ENCODE measurements around the gene ALG12. TPM values are rescaled to one million over a fixed set of nuclear protein-coding genes. Genes with fewer than 3 reads are reported as not detected.

Gene ALG12
- total and polyA plus RNA-seq, 2 donors = 18.5 to 20.4 TPM

DNA sequence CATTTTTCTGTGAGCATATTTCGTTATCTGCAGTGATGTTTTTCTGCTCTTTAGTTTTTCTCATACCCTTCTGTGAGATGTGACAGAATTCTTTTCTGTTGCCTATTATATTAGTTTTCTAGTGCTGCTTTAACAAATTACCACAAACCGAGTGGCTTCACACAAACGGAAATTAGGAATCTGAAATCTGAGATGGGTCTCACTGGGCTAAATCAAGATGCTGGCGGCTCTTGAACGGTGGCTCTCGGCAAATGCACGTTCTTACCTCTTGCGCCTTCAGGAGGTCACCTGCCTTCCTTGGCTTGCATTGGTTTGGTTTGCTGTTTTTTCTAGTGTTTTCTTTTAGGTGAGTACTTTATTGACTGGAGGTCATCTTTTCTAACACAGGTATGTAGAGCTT is 51.6 kb downstream of the ALG12 start:
- no peaks in the 10 kb centered on the region for H3K4me1 ChIP-seq (ENCODE audit: insufficient read depth)
- no peak for DNase-seq (ENCODE audit: extremely low spot score)
- no peak overlapping the region for H3K4me3 ChIP-seq (ENCODE audit: low read depth, low read length)
- no peak overlapping the region for H3K27ac ChIP-seq (ENCODE audit: low read depth)
- 92% methylated on average over 8 of the region's 8 CpGs for WGBS
- H3K36me3 ChIP-seq (ENCODE audit: insufficient read depth) = no peaks in the 10 kb centered on the region

- Histone ChIP-seq H3K4me3 (ENCODE audit: low read depth, low read length) (no peak overlapping the region), H3K4me1 (ENCODE audit: insufficient read depth) (no peaks in the 10 kb centered on the region), H3K27ac (ENCODE audit: low read depth) (no peak overlapping the region), H3K36me3 (ENCODE audit: insufficient read depth) (no peaks in the 10 kb centered on the region)
- DNase-seq (ENCODE audit: extremely low spot score) = no peak
- WGBS = 42% methylated on average over 2 of the region's 2 CpGs
Measured at GRCh38 chr22:49866134-49866533, 52.1 kb downstream of the ALG12 start.

DNA sequence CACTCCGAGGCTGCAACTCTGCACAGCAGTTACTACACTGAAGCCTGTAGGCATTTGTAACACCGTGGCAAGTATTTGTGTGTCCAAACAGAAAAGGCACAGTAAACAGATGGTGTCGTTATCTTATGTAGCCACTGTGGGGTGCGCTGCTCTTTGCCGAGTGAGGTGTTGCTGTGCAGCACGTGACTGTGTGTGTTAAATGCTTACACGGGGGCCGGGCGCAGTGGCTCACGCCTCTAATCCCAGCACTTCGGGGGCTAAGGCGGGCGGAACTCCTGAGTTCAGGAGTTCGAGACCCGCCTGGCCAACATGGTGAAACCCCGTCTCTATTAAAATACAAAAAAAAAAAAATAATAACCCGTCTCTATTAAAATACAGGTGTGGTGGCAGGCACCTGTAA is 53.1 kb downstream of the ALG12 start:
- 93% methylated on average over 17 of the region's 17 CpGs for WGBS

DNA sequence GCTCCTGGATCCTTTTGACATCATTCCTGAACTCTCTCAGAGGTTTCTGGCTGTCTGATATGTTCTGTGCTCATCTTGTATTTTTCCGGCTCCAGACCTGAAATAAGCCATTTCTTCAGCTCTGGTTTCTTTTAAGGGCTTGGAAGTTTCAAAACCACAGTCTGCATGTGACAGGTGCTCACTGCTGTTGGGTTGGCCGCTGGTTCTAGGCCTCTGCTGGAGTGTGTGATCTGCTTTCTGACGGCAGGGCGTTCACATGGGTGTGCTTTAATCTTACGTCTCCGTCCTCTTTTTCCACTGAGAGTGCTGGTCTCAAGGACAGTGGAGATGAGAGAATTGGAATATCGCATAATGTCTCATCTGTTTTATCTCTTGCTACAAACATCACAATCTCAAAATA is 54.3 kb downstream of the ALG12 start:
- 78% methylated on average over 7 of the region's 7 CpGs for WGBS
- no peak overlapping the region for H3K27ac ChIP-seq (ENCODE audit: low read depth)
- H3K4me3 ChIP-seq (ENCODE audit: low read depth, low read length) = no peak overlapping the region
- no peaks in the 10 kb centered on the region for H3K36me3 ChIP-seq (ENCODE audit: insufficient read depth)
- H3K4me1 ChIP-seq (ENCODE audit: insufficient read depth) = no peaks in the 10 kb centered on the region
- no peak for DNase-seq (ENCODE audit: extremely low spot score)

More for the DNA sequence above, 53.1 kb downstream of the ALG12 start:
- no peak for DNase-seq (ENCODE audit: extremely low spot score)
- no peak overlapping the region for H3K4me3 ChIP-seq (ENCODE audit: low read depth, low read length)
- H3K27ac ChIP-seq (ENCODE audit: low read depth) = no peak overlapping the region
- H3K36me3 ChIP-seq (ENCODE audit: insufficient read depth) = no peaks in the 10 kb centered on the region
- no peaks in the 10 kb centered on the region for H3K4me1 ChIP-seq (ENCODE audit: insufficient read depth)

- no peak overlapping the region for H3K4me3 ChIP-seq (ENCODE audit: low read depth, low read length)
- no peaks in the 10 kb centered on the region for H3K36me3 ChIP-seq (ENCODE audit: insufficient read depth)
- 93% methylated on average over 5 of the region's 5 CpGs for WGBS
- DNase-seq (ENCODE audit: extremely low spot score) = no peak
- no peaks in the 10 kb centered on the region for H3K4me1 ChIP-seq (ENCODE audit: insufficient read depth)
- no peak overlapping the region for H3K27ac ChIP-seq (ENCODE audit: low read depth)
Measured at GRCh38 chr22:49862496-49862776, 55.8 kb downstream of the ALG12 start.

GRCh38 chr22:49861642-49862495 is 56.4 kb downstream of the ALG12 start:
- 92% methylated on average over 29 of the region's 29 CpGs for WGBS
- H3K4me3 ChIP-seq (ENCODE audit: low read depth, low read length) = no peak overlapping the region
- no peaks in the 10 kb centered on the region for H3K4me1 ChIP-seq (ENCODE audit: insufficient read depth)
- no peak overlapping the region for H3K27ac ChIP-seq (ENCODE audit: low read depth)
- H3K36me3 ChIP-seq (ENCODE audit: insufficient read depth) = no peaks in the 10 kb centered on the region
- no peak for DNase-seq (ENCODE audit: extremely low spot score)

DNA sequence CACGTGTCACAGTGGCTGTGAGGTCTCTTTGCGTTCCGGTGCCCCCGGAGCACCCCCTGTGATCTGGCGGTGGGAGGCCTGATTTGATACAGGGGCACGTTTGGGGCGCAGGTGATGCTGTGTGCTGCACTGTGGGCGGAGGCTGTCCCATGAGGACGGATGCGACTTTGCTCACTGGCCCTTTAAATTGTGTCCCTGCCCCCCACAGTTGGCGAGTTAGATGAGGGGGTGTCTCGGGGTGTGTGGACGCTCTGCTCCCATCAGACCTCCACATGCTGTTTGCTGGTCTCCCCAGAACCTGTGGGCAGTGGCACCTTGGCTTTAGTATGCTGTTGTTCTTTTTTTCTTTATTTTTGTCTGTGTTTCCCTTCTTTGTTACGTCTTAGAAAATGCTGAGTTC is 59.4 kb downstream of the ALG12 start:
- 84% methylated on average over 14 of the region's 14 CpGs for WGBS
- Histone ChIP-seq H3K36me3 (ENCODE audit: insufficient read depth) (no peaks in the 10 kb centered on the region), H3K4me3 (ENCODE audit: low read depth, low read length) (no peak overlapping the region), H3K27ac (ENCODE audit: low read depth) (no peak overlapping the region), H3K4me1 (ENCODE audit: insufficient read depth) (no peaks in the 10 kb centered on the region)
- no peak for DNase-seq (ENCODE audit: extremely low spot score)

DNA sequence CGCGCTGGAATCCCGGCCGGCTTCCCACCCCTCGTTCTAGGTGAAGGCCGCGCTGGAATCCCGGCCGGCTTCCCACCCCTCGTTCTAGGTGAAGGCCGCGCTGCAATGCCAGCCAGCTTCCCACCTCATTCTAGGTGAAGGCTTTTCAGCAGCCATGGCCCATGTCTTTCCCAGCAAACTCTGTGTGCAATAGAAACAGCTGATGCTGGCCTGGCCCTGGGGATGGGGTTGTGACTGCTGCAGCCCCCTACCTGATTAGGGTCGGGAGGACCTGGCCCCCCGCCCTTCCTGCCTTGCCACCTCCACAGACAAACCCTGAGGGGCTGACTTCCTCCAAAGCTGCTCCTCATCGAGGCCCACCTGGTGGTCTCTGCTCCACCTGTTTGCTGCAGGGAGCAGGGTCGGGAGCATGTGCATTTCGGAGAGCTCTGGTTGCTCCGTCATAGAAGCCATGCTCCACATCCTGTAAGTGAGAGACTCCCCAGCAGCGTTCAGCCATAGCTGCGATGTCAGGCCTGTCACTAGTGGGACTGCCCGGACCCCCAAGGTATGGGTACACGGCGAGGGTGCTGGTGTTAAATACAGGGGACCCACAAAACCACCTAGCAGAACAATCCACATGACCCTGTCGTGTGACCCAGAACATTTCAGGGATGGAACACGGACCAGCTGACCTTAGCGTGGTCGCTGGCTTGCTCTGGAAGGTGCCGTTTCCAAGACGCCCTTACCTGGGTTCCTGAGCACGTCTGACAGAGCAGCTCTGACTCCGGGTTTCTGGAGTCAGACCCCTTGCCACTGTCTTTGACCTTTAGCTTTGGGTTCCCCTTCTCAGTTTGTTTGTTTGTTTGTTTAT is 61.2 kb downstream of the ALG12 start:
- DNase-seq (ENCODE audit: extremely low spot score) = no peak
- Histone ChIP-seq H3K4me1 (ENCODE audit: insufficient read depth) (no peaks in the 10 kb centered on the region), H3K36me3 (ENCODE audit: insufficient read depth) (no peaks in the 10 kb centered on the region), H3K4me3 (ENCODE audit: low read depth, low read length) (no peak overlapping the region), H3K27ac (ENCODE audit: low read depth) (no peak overlapping the region)
- 88% methylated on average over 27 of the region's 31 CpGs for WGBS

- Histone ChIP-seq H3K27ac (ENCODE audit: low read depth) (no peak overlapping the region), H3K4me3 (ENCODE audit: low read depth, low read length) (no peak overlapping the region), H3K36me3 (ENCODE audit: insufficient read depth) (no peaks in the 10 kb centered on the region), H3K4me1 (ENCODE audit: insufficient read depth) (no peaks in the 10 kb centered on the region)
- 89% methylated on average over 18 of the region's 23 CpGs for WGBS
- DNase-seq (ENCODE audit: extremely low spot score) = no peak
Measured at GRCh38 chr22:49856343-49856742, 61.9 kb downstream of the ALG12 start.

- H3K36me3 ChIP-seq (ENCODE audit: insufficient read depth) = no peaks in the 10 kb centered on the region
- DNase-seq (ENCODE audit: extremely low spot score) = no peak
- H3K4me3 ChIP-seq (ENCODE audit: low read depth, low read length) = no peak overlapping the region
- WGBS = 50% methylated on average over 9 of the region's 9 CpGs
- H3K4me1 ChIP-seq (ENCODE audit: insufficient read depth) = no peaks in the 10 kb centered on the region
- no peak overlapping the region for H3K27ac ChIP-seq (ENCODE audit: low read depth)
Measured at GRCh38 chr22:49855251-49855911, 62.9 kb downstream of the ALG12 start.

DNA sequence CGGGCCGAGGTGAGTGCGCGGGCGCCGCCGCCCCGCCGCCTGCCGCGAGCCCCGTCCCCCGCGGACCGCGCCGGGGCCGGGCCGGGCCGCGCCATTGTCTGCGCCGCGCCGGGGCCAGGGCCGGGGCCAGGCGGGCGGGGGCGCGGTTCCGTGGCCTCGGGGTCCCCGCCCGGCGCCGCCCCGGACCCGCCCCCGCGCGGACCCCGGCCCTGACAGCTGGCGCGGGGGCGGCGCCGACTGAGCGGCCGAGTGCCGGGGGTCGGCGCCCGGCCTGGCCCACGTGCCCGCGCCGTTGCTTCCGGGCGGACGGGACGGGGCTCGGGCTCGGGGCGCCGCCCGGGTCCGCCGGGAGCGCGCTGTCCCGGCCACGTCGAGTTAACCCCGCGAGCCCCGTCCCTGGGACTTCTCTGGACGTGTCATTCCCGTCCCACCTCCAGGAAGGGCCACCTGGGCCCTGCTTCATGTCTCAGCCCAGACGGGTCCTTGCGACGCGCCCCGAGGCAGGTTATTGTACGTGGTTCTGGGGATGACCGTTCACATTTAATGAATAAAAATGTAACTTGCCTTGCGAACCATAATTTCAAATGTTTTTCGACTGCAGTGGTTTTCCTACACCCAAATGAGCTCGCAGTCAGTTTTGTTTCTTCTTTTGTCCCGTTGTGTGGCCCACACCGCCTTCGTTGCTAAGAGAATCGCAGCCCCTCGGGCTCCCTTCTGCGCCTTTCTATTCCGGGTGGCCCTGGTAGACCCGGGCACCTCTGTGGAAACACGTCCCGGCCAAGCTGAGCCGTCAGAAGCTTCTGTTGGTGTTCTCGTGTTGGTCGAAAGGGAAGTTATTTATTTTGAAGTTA is 64.0 kb downstream of the ALG12 start:
- Histone ChIP-seq H3K36me3 (ENCODE audit: insufficient read depth) (no peaks in the 10 kb centered on the region), H3K27ac (ENCODE audit: low read depth) (no peak overlapping the region), H3K4me1 (ENCODE audit: insufficient read depth) (no peaks in the 10 kb centered on the region), H3K4me3 (ENCODE audit: low read depth, low read length) (peak overlapping the region; percentile 92)
- no peak for DNase-seq (ENCODE audit: extremely low spot score)
- WGBS = under 1% methylated on average over 101 of the region's 101 CpGs

DNA sequence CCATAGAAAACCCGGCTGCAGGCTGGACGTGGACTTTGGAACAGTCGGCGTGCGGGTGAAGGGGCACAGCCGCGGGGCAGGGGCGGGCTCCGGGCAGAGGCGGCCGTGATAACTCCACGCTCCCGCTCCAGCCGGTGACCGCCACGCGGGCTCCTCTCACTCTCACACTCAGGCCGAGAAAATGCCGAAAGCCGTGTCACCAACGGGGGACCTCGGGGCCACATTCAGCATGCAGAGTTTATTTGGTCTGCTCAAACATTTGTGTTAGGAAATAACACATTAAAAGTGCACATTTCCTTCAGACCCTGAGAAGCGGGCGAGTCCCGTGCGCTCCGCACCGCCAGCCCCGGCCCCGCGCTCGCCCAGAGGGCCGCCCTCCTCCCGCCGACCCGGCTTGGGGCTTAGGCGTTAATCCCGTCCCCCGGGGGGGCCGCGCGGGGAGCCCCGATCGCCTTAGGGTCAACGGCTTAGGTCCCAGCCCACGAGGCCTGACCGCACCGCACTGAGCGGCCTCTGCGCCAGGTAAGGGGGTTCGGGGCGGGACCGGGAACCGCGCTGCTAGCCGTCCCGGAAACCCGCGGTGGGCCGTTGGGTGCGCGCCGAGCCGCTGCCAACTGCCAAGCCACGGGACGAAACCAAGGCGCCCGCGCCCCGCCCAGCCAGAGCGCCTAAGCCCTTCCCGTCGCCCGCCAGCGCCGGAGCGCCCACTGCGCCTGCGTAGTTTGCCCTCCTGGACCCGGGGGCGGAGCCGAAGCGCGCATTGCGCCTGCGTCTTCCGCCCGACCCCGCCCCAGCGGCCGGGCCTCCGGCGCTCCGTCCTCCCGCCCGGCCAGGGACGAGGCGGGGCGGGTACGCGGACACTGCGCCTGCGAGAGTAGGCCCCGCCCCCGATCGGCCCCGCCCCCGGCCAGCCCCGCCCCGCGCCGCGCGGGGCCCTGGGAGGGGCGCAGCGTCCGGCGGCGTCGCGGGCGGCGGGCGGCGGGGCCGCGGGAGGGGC is 65.0 kb downstream of the ALG12 start, which contains the start of gene ZBED4:
Gene ZBED4 (plus strand): TSS at position 947 of the 997 bp plus-strand sequence. CDS start 29,819 bp downstream, outside the sequence.
- peak; percentile 85 for DNase-seq (ENCODE audit: extremely low spot score)
- Histone ChIP-seq H3K36me3 (ENCODE audit: insufficient read depth) (no peaks in the 10 kb centered on the region), H3K27ac (ENCODE audit: low read depth) (peak within 1 kb of the TSS; percentile 92), H3K4me1 (ENCODE audit: insufficient read depth) (no peaks in the 10 kb centered on the region), H3K4me3 (ENCODE audit: low read depth, low read length) (peak within 1 kb of the TSS; percentile 92)
- under 1% methylated on average over 127 of the region's 127 CpGs for WGBS
